OCI-LY1 (cell line): Measurements from ENCODE around the gene GALNT13.

ENCODE experiments used
- H2AFZ ChIP-seq: fragments of 200-600 bp; sonication (generic), shearing (Covaris generic); 2 replicates; pipeline ENCODE4 v1.6.0; 2014; ENCODE audit warnings: antibody characterized with exemption, mild to moderate bottlenecking, low read length
- H3F3A ChIP-seq: fragments of 200-600 bp; sonication (generic), shearing (Covaris generic); 2 replicates; pipeline ENCODE4 v1.6.0; 2014; ENCODE audit warnings: mild to moderate bottlenecking, antibody characterized with exemption, low read length, moderate library complexity; ENCODE audit not compliant: insufficient read depth
- H3K27ac ChIP-seq: fragments of 200-600 bp; sonication (generic); 2 replicates; pipeline ENCODE4 v1.5.1; 2014; ENCODE audit warnings: low read length, mixed run types, mild to moderate bottlenecking, low read depth; ENCODE audit not compliant: poor library complexity, severe bottlenecking
- H3K27me3 ChIP-seq: fragments of 200-600 bp; sonication (generic); 2 replicates; pipeline ENCODE4 v1.6.0; 2014; ENCODE audit warnings: antibody characterized with exemption, mild to moderate bottlenecking, low read length, moderate library complexity; ENCODE audit not compliant: insufficient read depth
- H3K36me3 ChIP-seq: fragments of 200-600 bp; sonication (generic); 2 replicates; pipeline ENCODE4 v1.6.1; 2014; ENCODE audit warnings: mild to moderate bottlenecking, antibody characterized with exemption, low read length, moderate library complexity, mixed read lengths; ENCODE audit not compliant: insufficient read depth
- H3K4me1 ChIP-seq: fragments of 200-600 bp; sonication (generic); 2 replicates; pipeline ENCODE4 v1.5.1; 2014; ENCODE audit warnings: mild to moderate bottlenecking, low read length, moderate library complexity; ENCODE audit not compliant: insufficient read depth, severe bottlenecking
- H3K4me2 ChIP-seq: fragments of 200-600 bp; sonication (generic), shearing (Covaris generic); 2 replicates; pipeline ENCODE4 v1.6.1; 2014; ENCODE audit warnings: low read length
- H3K4me3 ChIP-seq: fragments of 200-600 bp; sonication (generic); 2 replicates; pipeline ENCODE4 v1.5.1; 2014; ENCODE audit warnings: low read length, low read depth, mild to moderate bottlenecking, mixed read lengths; ENCODE audit not compliant: poor library complexity, severe bottlenecking
- H3K79me2 ChIP-seq: fragments of 200-600 bp; shearing (Covaris generic); 2 replicates; pipeline ENCODE4 v1.6.1; 2016; ENCODE audit warnings: mixed run types, low read length, mixed read lengths; ENCODE audit not compliant: insufficient read depth
- H3K9ac ChIP-seq: fragments of 200-600 bp; sonication (generic), shearing (Covaris generic); 2 replicates; pipeline ENCODE4 v1.6.1; 2014; ENCODE audit warnings: mild to moderate bottlenecking, low read length, mixed read lengths
- H3K9me2 ChIP-seq: fragments of 200-600 bp; sonication (generic), shearing (Covaris generic); 2 replicates; pipeline ENCODE4 v1.6.1; 2014; ENCODE audit warnings: low read depth, mild to moderate bottlenecking, low read length, mixed read lengths
- H3K9me3 ChIP-seq: fragments of 200-600 bp; shearing (Covaris generic); 2 replicates; pipeline ENCODE4 v1.6.1; 2014; ENCODE audit warnings: low read length, mixed read lengths
- H4K20me1 ChIP-seq: fragments of 200-600 bp; sonication (generic), shearing (Covaris generic); 2 replicates; pipeline ENCODE4 v1.6.0; 2016; ENCODE audit warnings: mild to moderate bottlenecking, low read length; ENCODE audit not compliant: insufficient read depth
- EZH2 ChIP-seq: fragments of 200-600 bp; sonication (generic), shearing (Covaris generic); IDR thresholded peaks from 2 replicates; pipeline ENCODE4 v1.8.0; 2017; ENCODE audit warnings: borderline replicate concordance, mixed run types, mild to moderate bottlenecking, antibody characterized with exemption, low read length, moderate library complexity, mixed read lengths
- TF ChIP-seq, protein P1 (sequence below): fragments of 200-600 bp; sonication (generic), shearing (Covaris generic); IDR thresholded peaks from 2 replicates; pipeline ENCODE4 v1.5.1; 2017; ENCODE audit warnings: mild to moderate bottlenecking, antibody characterized with exemption, low read length, moderate library complexity, mixed read lengths

Gene GALNT13

DNA sequence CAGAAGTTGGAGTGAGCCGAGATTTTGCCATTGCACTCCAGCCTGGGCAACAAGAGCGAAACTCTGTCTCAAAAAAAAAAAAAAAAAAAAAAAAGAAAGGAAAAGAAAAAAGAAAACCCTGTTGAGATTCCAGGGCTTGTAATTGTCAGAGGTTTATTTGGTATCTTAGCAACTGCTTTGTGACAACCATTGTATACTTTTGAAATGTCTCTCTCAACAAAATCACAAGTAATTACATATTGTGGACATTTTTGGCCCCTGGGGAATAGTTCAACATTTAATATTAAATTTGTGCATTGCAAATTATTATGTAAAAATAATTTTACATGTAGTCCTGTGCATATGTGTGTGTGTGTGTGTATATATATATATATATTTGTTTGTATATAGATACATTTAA, 270.8 kb downstream of the GALNT13 start:
- TF ChIP-seq EZH2: no peak
- TF ChIP-seq, protein P1, sequence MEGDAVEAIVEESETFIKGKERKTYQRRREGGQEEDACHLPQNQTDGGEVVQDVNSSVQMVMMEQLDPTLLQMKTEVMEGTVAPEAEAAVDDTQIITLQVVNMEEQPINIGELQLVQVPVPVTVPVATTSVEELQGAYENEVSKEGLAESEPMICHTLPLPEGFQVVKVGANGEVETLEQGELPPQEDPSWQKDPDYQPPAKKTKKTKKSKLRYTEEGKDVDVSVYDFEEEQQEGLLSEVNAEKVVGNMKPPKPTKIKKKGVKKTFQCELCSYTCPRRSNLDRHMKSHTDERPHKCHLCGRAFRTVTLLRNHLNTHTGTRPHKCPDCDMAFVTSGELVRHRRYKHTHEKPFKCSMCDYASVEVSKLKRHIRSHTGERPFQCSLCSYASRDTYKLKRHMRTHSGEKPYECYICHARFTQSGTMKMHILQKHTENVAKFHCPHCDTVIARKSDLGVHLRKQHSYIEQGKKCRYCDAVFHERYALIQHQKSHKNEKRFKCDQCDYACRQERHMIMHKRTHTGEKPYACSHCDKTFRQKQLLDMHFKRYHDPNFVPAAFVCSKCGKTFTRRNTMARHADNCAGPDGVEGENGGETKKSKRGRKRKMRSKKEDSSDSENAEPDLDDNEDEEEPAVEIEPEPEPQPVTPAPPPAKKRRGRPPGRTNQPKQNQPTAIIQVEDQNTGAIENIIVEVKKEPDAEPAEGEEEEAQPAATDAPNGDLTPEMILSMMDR: no peak
- Histone ChIP-seq H3K36me3 (no peaks in the 10 kb centered on the region), H3K4me1 (no peaks in the 10 kb centered on the region), H4K20me1 (no peaks in the 10 kb centered on the region), H3K4me2 (no peak overlapping the region), H3K27me3 (no peaks in the 10 kb centered on the region), H3K9me3 (no peaks in the 10 kb centered on the region), H3K27ac (no peak overlapping the region), H3F3A (no peaks in the 10 kb centered on the region), H3K79me2 (no peaks in the 10 kb centered on the region), H3K9ac (no peak overlapping the region), H2AFZ (no peak overlapping the region), H3K9me2 (no peaks in the 10 kb centered on the region), H3K4me3 (no peak overlapping the region)

DNA sequence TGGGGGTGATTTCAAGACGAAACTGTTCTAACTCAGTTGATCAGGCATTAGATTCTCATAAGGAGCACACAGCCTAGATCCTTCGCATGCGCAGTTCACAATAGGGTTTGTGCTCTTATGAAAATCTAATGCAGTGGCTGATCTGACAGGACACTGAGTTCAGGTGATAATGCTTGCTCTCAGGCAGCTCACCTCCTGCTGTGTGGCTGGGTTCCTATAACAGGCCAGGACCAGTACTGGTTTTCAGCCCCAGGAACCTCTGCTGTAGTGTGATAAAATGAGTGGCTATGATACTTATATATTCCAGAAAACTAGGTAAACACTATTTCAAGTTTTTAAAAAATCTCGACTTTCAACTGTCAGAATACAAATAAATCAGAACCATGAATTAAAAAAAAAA, 271.4 kb downstream of the GALNT13 start:
- Histone ChIP-seq H3F3A (no peaks in the 10 kb centered on the region), H3K36me3 (no peaks in the 10 kb centered on the region), H3K9me2 (no peaks in the 10 kb centered on the region), H3K27me3 (no peaks in the 10 kb centered on the region), H3K27ac (no peak overlapping the region), H3K4me2 (no peak overlapping the region), H3K4me1 (no peaks in the 10 kb centered on the region), H3K9ac (no peak overlapping the region), H4K20me1 (no peaks in the 10 kb centered on the region), H3K9me3 (no peaks in the 10 kb centered on the region), H3K79me2 (no peaks in the 10 kb centered on the region), H2AFZ (no peak overlapping the region), H3K4me3 (no peak overlapping the region)
- no peak for TF ChIP-seq EZH2
- TF ChIP-seq, protein P1: no peak

DNA sequence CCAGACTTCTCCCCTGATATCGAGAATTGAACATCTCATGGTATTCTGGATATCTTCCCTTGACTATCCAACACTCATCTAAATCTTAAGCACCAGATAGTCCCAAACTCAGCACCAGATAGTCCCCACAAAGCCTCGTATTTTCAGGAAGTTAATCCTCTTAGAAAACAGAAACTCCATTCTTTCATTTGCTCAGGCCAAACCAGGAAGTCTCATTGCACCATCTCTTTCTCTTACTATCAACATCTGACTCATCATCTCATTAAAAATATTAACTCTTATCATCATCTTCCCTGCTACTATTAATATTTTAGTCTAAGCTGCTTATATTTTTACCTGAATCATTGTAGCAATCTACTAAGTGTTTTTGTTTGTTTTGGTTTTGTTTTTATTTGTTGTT, 286.4 kb downstream of the GALNT13 start:
- Histone ChIP-seq H3K4me3 (no peak overlapping the region), H3K9me3 (no peaks in the 10 kb centered on the region), H3K4me1 (no peaks in the 10 kb centered on the region), H4K20me1 (no peaks in the 10 kb centered on the region), H3F3A (no peaks in the 10 kb centered on the region), H3K79me2 (no peaks in the 10 kb centered on the region), H2AFZ (no peak overlapping the region), H3K27ac (no peak overlapping the region), H3K36me3 (no peaks in the 10 kb centered on the region), H3K9me2 (no peaks in the 10 kb centered on the region), H3K4me2 (no peak overlapping the region), H3K9ac (no peak overlapping the region), H3K27me3 (no peaks in the 10 kb centered on the region)
- TF ChIP-seq, protein P1: no peak
- no peak for TF ChIP-seq EZH2
